Liver (tissue), 3 donors: Measurements from ENCODE around the gene RLBP1.

Experiments
- CTCF ChIP-seq: fragments of 150-350 bp; IDR thresholded peaks from 2 replicates; pipeline ENCODE4 v1.5.1; 2017; ENCODE audit warnings: improper control_type of control experiment, low read depth, low read length; ENCODE audit not compliant: missing input control
- EGR1 ChIP-seq, 2 donors: IDR thresholded peaks; 2 replicates each; pipeline ENCODE4 v1.6.1; 2016 to 2018; ENCODE audit warnings: antibody characterized with exemption in 2 of 2, low read depth in 2 of 2
- GABPA ChIP-seq, 2 donors: IDR thresholded peaks in 1 of 2; conservative IDR thresholded peaks in 1 of 2; 2 replicates each; pipeline ENCODE4 v1.6.1; 2016; ENCODE audit warnings: antibody characterized with exemption in 2 of 2, mild to moderate bottlenecking in 1 of 2, moderate library complexity in 1 of 2
- JUND ChIP-seq, 2 donors: IDR thresholded peaks; 2 replicates each; pipeline ENCODE4 v1.6.1; 2016; ENCODE audit warnings: antibody characterized with exemption in 2 of 2
- RAD21 ChIP-seq, 2 donors: IDR thresholded peaks; 2 replicates each; pipeline ENCODE4 v1.6.1; 2016; ENCODE audit warnings: antibody characterized with exemption in 2 of 2, mild to moderate bottlenecking in 2 of 2
- RXRA ChIP-seq, 2 donors: IDR thresholded peaks; 2 replicates each; pipeline ENCODE4 v1.6.1; 2017 to 2018; ENCODE audit warnings: antibody characterized with exemption in 2 of 2, mild to moderate bottlenecking in 1 of 2
- TF ChIP-seq, protein P1 (sequence below): IDR thresholded peaks from 2 replicates; pipeline ENCODE4 v1.6.1; 2016; ENCODE audit warnings: antibody characterized with exemption
- donor health status: healthy.
- donor health status: healthy.

- no peak for TF ChIP-seq CTCF
- TF ChIP-seq, protein P1, sequence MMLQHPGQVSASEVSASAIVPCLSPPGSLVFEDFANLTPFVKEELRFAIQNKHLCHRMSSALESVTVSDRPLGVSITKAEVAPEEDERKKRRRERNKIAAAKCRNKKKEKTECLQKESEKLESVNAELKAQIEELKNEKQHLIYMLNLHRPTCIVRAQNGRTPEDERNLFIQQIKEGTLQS: no peak
- no peak for TF ChIP-seq EGR1 (IDR thresholded peaks at IDR 0.05; ENCODE audit: low read depth in 2 of 2)
- no peak for TF ChIP-seq JUND (IDR thresholded peaks at IDR 0.05)
- TF ChIP-seq RAD21 (IDR thresholded peaks at IDR 0.05): no peak
- no peak for TF ChIP-seq RXRA (IDR thresholded peaks at IDR 0.05)
- no peak for TF ChIP-seq GABPA (IDR thresholded peaks at IDR 0.05 in 1 of 2, conservative IDR thresholded peaks at IDR 0.05 in 1 of 2)
These were observed 59.7 kb downstream of the RLBP1 start for GRCh38 chr15:89161666-89162065.
